NCI-H774 (cell line): ENCODE data around the gene UGT1A1.

ENCODE experiments used
- DNase-seq: peaks from one replicate; lab custom pipeline; 2025; lab: John Stamatoyannopoulos, UW

UGT1A1 gene

DNA sequence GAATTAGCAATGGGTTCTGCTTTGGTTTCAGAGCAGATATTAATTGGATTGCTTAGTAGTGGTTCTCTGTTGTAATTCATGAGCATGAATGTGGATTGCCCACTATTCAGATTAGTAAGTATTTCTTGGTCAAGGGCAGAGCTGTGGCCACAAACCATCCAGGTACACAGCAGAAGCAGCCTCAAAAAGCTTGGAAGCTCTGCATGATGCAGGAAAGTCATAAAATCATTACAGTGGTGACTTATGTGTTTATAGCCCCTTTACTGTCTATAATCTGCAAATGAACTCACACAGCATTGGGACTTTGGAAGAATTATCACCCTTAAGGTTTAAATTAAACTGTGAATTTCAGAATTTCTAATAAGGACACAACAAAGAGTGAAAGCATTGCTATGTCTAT lies 1.9 kb upstream of the UGT1A1 start:
- DNase-seq: no peak

DNA sequence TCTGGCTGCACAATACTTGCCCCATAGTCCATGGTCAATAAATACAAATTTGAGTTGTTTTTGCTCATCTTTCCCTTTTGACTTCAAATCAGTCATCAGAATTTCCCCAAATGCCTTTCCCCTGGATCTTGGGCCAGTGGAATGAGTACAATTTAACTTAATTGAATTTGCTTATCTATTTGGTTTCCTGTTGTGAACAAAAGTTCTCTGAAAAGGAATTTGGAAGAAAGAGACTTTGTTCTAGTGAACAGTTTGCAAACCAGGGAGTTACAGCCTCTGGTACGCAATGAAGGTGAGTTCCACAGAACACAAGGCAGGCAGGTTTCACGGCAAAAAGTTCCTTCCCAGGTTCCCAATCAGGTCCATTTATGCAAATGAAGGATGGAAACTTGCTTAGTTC lies 1.2 kb upstream of the UGT1A1 start:
- no peak for DNase-seq

- no peak for DNase-seq
Measured at GRCh38 chr2:233761040-233761769, 1.1 kb downstream of the UGT1A1 start.

GRCh38 chr2:233764264-233764663 lies 4.2 kb downstream of the UGT1A1 start:
- DNase-seq: no peak

- no peak for DNase-seq
Measured at GRCh38 chr2:233764761-233765160, 4.7 kb downstream of the UGT1A1 start.

GRCh38 chr2:233766416-233766815 lies 6.3 kb downstream of the UGT1A1 start:
- DNase-seq: no peak

DNA sequence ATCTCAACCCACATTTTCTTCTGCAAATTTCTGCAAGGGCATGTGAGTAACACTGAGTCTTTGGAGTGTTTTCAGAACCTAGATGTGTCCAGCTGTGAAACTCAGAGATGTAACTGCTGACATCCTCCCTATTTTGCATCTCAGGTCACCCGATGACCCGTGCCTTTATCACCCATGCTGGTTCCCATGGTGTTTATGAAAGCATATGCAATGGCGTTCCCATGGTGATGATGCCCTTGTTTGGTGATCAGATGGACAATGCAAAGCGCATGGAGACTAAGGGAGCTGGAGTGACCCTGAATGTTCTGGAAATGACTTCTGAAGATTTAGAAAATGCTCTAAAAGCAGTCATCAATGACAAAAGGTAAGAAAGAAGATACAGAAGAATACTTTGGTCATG lies 8.0 kb downstream of the UGT1A1 start:
- DNase-seq: no peak

GRCh38 chr2:233769260-233769659 lies 9.2 kb downstream of the UGT1A1 start:
- DNase-seq: no peak

DNA sequence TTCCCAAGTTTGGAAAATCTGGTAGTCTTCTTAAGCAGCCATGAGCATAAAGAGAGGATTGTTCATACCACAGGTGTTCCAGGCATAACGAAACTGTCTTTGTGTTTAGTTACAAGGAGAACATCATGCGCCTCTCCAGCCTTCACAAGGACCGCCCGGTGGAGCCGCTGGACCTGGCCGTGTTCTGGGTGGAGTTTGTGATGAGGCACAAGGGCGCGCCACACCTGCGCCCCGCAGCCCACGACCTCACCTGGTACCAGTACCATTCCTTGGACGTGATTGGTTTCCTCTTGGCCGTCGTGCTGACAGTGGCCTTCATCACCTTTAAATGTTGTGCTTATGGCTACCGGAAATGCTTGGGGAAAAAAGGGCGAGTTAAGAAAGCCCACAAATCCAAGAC lies 12.1 kb downstream of the UGT1A1 start:
- DNase-seq: no peak

DNA sequence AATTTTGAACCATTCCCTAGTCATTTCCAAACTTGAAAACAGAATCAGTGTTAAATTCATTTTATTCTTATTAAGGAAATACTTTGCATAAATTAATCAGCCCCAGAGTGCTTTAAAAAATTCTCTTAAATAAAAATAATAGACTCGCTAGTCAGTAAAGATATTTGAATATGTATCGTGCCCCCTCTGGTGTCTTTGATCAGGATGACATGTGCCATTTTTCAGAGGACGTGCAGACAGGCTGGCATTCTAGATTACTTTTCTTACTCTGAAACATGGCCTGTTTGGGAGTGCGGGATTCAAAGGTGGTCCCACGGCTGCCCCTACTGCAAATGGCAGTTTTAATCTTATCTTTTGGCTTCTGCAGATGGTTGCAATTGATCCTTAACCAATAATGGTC lies 12.5 kb downstream of the UGT1A1 start:
- no peak for DNase-seq

GRCh38 chr2:233773854-233774253 lies 13.8 kb downstream of the UGT1A1 start:
- no peak for DNase-seq

DNA sequence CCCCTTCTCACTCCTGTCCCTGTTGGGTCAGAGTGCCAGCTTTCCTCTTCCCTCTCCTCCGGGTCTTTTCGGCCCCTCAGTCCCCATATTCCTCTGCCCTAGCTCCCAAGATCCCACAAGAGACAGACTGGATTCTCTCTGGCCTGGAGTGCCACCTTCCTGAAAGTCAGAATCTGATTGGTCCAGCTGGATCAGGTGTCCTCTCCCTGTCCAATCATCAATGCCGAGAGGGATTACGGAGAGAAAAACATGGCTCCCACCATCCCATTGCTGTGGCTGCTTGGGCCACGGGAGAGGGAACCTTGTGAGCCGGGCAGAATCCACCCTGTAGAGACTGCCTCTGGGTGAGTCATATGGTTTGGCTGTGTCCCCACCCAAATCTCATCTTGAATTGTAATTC lies 15.3 kb downstream of the UGT1A1 start:
- no peak for DNase-seq

GRCh38 chr2:233778030-233778429 lies 18.0 kb downstream of the UGT1A1 start, which contains the start of gene MROH2A:
TSS of gene MROH2A (plus strand) at chr2:233778330. CDS start at chr2:233779359, 1,029 bp downstream.
- no peak for DNase-seq

- DNase-seq: no peak
Measured at GRCh38 chr2:233779722-233780121, 19.7 kb downstream of the UGT1A1 start.

DNA sequence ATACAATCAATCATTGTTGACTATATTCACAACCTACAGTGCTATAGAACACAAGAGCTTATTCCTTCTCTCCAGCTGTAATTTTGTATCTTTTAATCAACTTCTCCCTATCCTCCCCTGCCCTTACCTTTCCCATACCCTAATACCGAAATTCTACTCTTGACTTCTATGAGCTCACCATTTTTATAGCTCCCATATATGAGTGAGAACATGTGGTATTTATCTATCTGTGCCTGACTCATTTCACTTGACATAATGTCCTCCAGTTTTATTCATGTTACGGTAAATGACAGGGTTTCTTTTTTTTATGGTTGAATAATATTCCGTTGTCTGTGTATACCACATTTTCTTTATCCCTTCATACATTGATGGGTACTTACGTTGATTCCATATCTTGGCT lies 20.7 kb downstream of the UGT1A1 start:
- no peak for DNase-seq

DNA sequence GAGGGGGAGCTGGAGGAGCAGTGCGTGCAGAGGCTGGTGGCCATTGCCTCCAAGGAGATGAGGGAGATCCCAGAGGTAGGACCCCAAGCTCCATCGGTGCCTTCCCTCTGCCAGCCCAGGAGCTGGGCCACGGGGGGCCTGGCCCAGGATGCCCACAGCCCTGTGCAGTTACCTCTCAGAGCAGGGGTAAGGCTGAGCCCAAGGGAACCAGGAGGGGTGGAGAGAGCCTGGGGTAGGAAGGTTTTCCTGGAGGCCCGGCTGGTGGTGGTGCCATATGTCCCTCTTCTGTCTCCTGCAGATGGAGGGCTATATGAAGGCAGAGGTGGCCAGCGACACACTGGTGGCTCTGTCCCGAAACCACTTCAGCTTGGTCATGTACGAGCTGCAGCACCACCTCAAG lies 29.5 kb downstream of the UGT1A1 start:
- DNase-seq: no peak

DNA sequence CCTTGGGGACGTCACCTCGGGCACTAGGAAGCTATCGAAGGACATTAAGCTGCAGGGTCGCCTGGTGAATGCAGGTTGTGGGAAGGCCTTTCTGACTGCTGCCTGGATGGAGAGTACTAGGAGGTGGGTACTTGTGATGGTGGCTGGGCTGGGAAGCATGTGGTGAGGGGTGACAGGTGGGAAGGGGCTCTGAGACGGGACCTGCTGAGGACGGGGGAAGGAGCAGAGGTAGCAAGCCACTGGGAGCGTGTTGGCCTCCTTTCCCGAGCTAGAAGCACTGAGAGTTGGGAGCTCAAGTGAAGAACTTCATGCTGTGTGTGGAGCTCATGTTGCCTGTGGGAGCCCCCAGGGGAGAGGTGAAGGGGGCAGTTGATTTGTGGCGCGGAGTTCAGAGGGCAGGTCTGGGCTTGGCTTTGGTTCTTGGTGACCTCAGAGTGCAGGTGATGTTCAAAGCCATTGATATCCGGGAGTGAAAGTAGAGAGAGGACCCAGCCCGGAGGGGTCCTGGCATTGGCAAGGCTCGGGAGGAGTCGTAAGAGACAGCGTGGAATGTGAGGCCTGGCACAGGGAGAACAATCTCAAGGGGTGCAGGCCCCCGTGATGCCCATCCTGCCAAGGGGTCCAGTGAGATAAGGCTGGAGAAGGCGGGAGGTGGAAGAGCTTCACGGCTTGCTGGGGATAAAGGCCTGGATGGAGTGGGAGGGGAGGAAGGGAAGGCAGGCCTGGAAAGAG lies 31.2 kb downstream of the UGT1A1 start:
- DNase-seq: no peak

DNA sequence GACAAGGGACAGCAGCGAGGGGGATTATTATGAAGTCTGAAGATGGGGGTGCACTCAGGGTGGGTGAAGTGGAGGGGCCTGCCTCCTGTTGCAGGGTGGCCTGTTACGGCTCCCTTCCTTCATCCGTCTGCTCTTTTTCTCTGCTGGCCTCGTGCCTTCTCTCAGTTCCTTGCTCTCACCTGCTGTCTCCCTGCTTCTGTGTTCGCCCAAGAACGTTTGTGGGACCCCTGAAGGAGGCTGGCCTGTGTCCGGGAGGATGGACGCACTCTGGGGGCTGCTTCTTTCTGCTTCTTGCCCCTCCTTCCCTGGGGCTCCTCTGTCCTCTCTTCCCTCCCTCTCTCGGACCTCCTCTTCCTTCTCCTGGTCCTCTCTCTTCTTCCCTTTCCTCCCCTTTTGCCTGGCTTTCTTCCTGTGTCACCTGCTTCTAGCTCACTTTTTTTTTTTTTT lies 31.8 kb downstream of the UGT1A1 start:
- no peak for DNase-seq

DNA sequence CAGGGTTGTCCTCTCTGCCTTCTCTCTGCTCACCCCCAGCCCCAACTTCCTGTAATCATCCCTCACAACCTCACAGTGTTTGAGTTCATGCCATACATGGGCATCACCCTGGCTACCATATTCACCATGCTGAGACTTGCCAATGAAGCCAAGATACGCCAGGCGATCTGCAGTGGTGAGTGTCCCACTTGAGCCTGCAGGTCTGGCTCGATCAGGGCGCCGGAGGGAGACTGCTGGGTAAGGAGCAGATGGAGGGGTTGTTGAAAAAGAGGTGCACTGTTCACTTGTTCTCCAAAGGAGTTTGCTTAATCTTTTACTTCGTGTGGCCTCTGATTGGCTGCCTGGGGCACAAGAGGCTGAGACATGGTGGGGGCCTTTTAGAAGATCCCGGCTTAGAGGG lies 32.6 kb downstream of the UGT1A1 start:
- no peak for DNase-seq

GRCh38 chr2:233793465-233794127 lies 33.5 kb downstream of the UGT1A1 start:
- DNase-seq: no peak

- no peak for DNase-seq
Measured at GRCh38 chr2:233794128-233794658, 34.1 kb downstream of the UGT1A1 start.

- no peak for DNase-seq
Measured at GRCh38 chr2:233795735-233796171, 35.7 kb downstream of the UGT1A1 start.

GRCh38 chr2:233796254-233796653 lies 36.2 kb downstream of the UGT1A1 start:
- DNase-seq: no peak
